Left ventricle myocardium inferior (tissue), 1 donor: Measurements from ENCODE around the gene CBX4. TPM values are rescaled to one million over a fixed set of nuclear protein-coding genes. Genes with fewer than 3 reads are reported as not detected.

Experiments
- DNase-seq: peaks from one replicate; pipeline ENCODE4 v3.0.0-alpha.2; 2020
- H3K27ac ChIP-seq: fragments of 200-600 bp; replicated peaks from 2 replicates; pipeline ENCODE4 v1.8.0; 2021
- H3K27me3 ChIP-seq: fragments of 200-600 bp; 2 replicates; pipeline ENCODE4 v1.8.0; 2021; ENCODE audit warnings: low read depth
- H3K36me3 ChIP-seq: fragments of 200-600 bp; 2 replicates; pipeline ENCODE4 v1.8.0; 2021
- H3K4me1 ChIP-seq: fragments of 200-600 bp; 2 replicates; pipeline ENCODE4 v1.8.0; 2021
- H3K4me3 ChIP-seq: fragments of 200-600 bp; 2 replicates; pipeline ENCODE4 v1.8.0; 2021; ENCODE audit warnings: mild to moderate bottlenecking, moderate library complexity
- H3K9me3 ChIP-seq: fragments of 200-600 bp; replicated peaks from 2 replicates; pipeline ENCODE4 v1.8.0; 2021
- intact Hi-C: fragments of 100-400 bp; cut with micrococcal nuclease; formaldehyde crosslinking; loops from one replicate; pipeline ENCODE4 v1.11.0; 2022
- total RNA-seq: library from RNA; stranded (reverse); fragmentation: NEBNext Ultra II Directional; extraction: Animal tissue kit (Norgen Biotek cat#: 25700); gene quantifications from one replicate; pipeline ENCODE4 v1.2.1, GENCODE V29; 2021
- TF ChIP-seq, protein P1 (sequence below): fragments of 200-600 bp; IDR thresholded peaks from 2 replicates; pipeline ENCODE4 v1.8.0; 2021; ENCODE audit warnings: antibody characterized with exemption, mild to moderate bottlenecking, borderline replicate concordance
- donor health status: DM: no; HTN: yes; CAD: no; lungs with severe emphysema.

Gene CBX4
- total RNA-seq, 1 donor from 2014 or later: 28.7 TPM

DNA sequence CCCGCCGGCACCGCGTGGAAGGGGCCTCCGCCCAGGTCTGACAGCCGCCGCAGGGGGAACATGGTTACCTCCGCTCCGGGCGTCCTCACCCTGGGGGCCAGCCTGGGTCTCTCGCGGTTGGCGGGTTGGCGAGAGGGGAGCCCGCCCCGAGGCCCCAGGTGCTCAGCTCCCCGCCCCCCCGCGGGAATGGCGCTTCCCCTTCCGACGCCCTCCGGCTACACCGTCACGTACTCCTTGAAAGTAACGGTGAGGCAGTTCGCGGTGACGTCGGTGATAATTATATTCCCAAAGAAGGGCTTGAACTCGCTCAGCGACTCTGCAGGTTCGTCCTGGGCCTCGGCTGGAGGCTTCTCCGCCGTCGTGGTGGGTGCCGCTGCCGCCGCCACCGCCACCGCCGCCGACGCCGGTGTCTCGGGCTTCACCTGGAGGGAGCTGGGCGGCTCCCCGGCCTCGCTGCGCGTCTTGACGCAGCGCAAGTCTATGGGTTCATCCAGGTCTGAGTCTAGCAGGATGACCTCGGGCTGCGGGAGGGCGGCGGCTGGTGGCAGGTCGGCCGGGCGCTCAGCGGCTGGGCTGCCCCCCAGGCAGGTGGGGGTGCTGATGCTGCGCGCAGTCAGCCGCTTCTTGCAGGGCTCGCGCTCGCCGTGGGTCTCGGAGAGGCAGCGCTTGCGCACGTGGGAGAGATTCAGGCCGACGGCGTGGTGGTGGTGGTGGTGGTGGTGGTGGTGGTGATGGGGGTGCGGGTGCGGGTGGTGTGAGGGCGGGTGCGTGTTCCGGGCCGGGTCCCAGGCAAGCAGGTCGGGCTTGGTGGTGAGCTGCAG, 5.3 kb downstream of the CBX4 start:
- H3K27ac ChIP-seq: no peak overlapping the region
- TF ChIP-seq, protein P1, sequence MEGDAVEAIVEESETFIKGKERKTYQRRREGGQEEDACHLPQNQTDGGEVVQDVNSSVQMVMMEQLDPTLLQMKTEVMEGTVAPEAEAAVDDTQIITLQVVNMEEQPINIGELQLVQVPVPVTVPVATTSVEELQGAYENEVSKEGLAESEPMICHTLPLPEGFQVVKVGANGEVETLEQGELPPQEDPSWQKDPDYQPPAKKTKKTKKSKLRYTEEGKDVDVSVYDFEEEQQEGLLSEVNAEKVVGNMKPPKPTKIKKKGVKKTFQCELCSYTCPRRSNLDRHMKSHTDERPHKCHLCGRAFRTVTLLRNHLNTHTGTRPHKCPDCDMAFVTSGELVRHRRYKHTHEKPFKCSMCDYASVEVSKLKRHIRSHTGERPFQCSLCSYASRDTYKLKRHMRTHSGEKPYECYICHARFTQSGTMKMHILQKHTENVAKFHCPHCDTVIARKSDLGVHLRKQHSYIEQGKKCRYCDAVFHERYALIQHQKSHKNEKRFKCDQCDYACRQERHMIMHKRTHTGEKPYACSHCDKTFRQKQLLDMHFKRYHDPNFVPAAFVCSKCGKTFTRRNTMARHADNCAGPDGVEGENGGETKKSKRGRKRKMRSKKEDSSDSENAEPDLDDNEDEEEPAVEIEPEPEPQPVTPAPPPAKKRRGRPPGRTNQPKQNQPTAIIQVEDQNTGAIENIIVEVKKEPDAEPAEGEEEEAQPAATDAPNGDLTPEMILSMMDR: no peak
- H3K27me3 ChIP-seq: no peaks in the 10 kb centered on the region
- DNase-seq: no peak
- peaks cover 84% of the 10 kb centered on the region for H3K4me1 ChIP-seq
- H3K9me3 ChIP-seq: no peaks in the 10 kb centered on the region
- intact Hi-C loops: no loop called here
- peaks cover 30% of the 10 kb centered on the region for H3K36me3 ChIP-seq
- peak overlapping the region; percentile 17 for H3K4me3 ChIP-seq

DNA sequence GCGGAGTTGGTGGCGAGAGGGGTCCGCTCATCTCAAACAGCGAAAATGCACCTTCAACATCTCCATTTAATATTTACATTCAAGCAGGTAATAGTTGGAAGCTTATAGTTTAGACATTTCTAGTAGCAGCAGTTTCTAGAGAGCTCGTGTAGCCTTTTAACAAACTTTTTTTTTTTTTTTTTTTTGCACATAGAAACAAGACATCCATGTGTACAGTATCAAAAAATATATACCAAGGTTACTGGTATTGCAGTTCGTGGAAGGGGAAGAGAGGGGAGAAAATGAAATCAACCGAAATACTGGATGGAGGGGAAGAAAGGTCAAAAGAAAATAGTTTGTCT, 6.2 kb downstream of the CBX4 start:
- peaks cover 30% of the 10 kb centered on the region for H3K36me3 ChIP-seq
- H3K27ac ChIP-seq: no peak overlapping the region
- peaks cover 80% of the 10 kb centered on the region for H3K4me1 ChIP-seq
- H3K27me3 ChIP-seq: no peaks in the 10 kb centered on the region
- no peak for DNase-seq
- intact Hi-C loops: no loop called here
- peak overlapping the region; percentile 63 for H3K4me3 ChIP-seq
- H3K9me3 ChIP-seq: no peaks in the 10 kb centered on the region
- TF ChIP-seq, protein P1: no peak

DNA sequence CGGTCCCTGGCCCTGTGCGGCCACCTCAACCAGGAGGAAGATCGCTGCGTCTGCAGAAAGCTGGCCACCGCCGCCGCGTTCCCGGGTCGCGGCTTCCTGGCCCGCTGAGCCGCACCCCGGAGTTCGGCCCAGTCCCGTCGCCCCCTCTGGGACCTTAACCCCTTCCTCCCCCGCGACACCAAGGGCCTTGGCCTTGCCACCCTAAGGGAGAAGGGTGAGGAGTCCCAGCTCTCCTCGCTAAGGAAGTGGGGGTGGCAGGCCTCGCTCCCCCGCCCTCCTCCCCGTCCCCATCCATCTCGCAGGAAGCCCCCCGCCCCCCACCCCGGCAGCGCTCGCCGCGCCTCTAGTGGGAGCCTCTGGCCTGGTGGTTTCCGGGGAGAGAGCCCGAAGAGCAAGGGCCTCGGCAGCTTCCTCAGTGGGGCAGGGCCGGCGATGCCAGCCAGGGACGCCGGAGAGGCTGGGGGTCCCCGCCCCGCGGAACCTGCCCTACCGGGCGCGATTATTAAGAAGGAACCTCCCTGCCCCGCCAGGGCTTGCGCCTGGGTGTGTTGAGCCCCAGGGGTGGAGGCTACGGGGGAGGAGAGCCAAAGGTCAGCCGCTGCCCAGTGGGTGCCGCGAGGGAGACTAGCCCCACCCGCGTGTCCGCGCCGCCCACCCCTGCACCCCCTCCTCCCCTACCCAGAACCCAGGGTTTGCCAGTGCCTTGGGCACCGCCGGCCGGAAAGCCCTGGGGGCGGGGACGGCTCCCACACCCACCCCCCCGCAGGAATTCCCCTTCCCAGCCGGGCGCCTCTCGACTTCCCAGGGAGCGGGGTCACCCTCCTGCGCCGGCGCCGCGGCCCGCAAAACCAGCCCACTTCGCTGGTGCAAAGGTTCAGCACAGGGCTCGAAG, 6.8 kb downstream of the CBX4 start:
- intact Hi-C loops: no loop called here
- Histone ChIP-seq H3K27me3 (no peaks in the 10 kb centered on the region), H3K27ac (peak overlapping the region; percentile 86), H3K4me3 (peak overlapping the region; percentile 63), H3K36me3 (peaks cover 30% of the 10 kb centered on the region), H3K4me1 (peaks cover 74% of the 10 kb centered on the region), H3K9me3 (no peaks in the 10 kb centered on the region)
- TF ChIP-seq, protein P1: no peak
- peak; percentile 38 for DNase-seq

DNA sequence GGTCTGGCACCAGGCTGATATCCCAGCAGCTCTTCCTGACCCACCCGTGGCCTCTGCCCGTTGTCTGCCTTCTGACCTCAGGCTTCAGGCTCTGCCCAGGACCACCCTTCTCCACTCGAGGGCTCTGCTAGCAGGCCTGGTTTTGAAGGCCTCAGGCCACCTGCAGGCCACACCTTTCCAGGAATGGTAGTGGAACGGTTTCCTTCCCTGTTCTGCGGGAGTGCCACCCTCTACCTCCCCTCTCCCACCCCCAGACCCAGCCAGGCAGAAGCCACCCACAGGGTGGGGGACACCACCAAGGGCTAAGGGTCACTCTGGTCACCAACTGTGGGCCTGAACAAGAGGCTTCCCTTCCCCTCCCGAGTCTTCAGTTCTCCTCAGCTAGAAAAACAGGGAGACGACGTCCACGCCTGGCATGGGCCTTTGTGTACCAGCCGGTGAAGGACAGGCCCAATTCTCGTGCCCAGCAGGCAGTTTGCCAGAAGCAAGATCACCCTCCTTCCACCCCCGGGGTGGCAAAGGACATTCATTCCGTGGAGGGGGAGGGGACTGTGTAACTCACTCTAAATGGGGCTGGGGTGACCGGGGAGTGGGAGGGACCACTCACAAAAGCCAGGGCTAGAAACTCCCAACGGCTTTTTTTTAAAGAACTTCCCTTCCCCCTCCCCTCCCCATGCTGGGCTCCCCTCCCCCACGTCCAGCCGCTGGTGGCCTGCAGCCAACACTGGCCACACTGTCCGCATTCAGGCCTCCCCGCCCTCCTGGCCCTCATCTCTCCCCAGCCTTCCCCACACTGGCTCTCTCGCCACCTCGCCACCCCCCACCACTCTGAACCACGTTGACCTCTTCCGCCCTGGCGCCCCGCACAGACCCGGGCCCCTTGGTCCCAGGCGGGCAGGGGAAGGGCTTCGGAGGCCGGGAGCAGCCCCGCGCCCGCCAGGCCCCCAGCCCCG, 7.7 kb downstream of the CBX4 start:
- intact Hi-C loops: no loop called here

More for the DNA sequence above, 7.7 kb downstream of the CBX4 start:
- Histone ChIP-seq H3K4me1 (peaks cover 65% of the 10 kb centered on the region), H3K27ac (peak overlapping the region; percentile 86), H3K4me3 (peak overlapping the region; percentile 63), H3K27me3 (no peaks in the 10 kb centered on the region), H3K9me3 (no peaks in the 10 kb centered on the region), H3K36me3 (peaks cover 30% of the 10 kb centered on the region)
- DNase-seq: peak; percentile 73
- TF ChIP-seq, protein P1: no peak
